NCI-H226 (cell line): ENCODE measurements around the gene LLGL2.
"Not testable (repeated sequence)": the region's sequence is repeated elsewhere in the genome, so short reads cannot be mapped to it uniquely, and the experiment has no call there.

Experiments used
- DNase-seq: peaks from one replicate; pipeline ENCODE4 v3.0.0-alpha.2; 2015

LLGL2 gene

GRCh38 chr17:75507733-75508719 lies 17.5 kb upstream of the LLGL2 start:
- DNase-seq, result no peak

- no peak for DNase-seq
Measured at GRCh38 chr17:75508931-75509361, 16.6 kb upstream of the LLGL2 start.

- DNase-seq, result no peak
Measured at GRCh38 chr17:75509528-75510258, 15.8 kb upstream of the LLGL2 start.

GRCh38 chr17:75511270-75511609 lies 14.3 kb upstream of the LLGL2 start:
- no peak for DNase-seq

- DNase-seq, result no peak
Measured at GRCh38 chr17:75511610-75512575, 13.6 kb upstream of the LLGL2 start.

- no peak for DNase-seq
Measured at GRCh38 chr17:75512926-75513640, 12.4 kb upstream of the LLGL2 start.

GRCh38 chr17:75513641-75514000 lies 11.9 kb upstream of the LLGL2 start:
- DNase-seq, result no peak

GRCh38 chr17:75514299-75514918 lies 11.1 kb upstream of the LLGL2 start:
- peak; percentile 65 for DNase-seq

GRCh38 chr17:75514919-75515495 lies 10.5 kb upstream of the LLGL2 start:
- no peak for DNase-seq

GRCh38 chr17:75515496-75516254 lies 9.8 kb upstream of the LLGL2 start, which contains the start of gene CASKIN2:
Gene CASKIN2 (minus strand): TSS chr17:75515537. CDS start chr17:75513804, 1,733 bp downstream.
- peak; percentile 81 for DNase-seq

- peak; percentile 82 for DNase-seq
Measured at GRCh38 chr17:75516255-75516618, 9.3 kb upstream of the LLGL2 start, which contains the start of gene TSEN54. Gene TSEN54 (plus strand): TSS chr17:75516528. CDS start chr17:75516561, 33 bp downstream.

- no peak for DNase-seq
Measured at GRCh38 chr17:75516619-75517296, 8.7 kb upstream of the LLGL2 start.

GRCh38 chr17:75517297-75517865 lies 8.1 kb upstream of the LLGL2 start:
- no peak for DNase-seq

GRCh38 chr17:75518201-75518600 lies 7.3 kb upstream of the LLGL2 start:
- no peak for DNase-seq

GRCh38 chr17:75518983-75519537 lies 6.4 kb upstream of the LLGL2 start:
- no peak for DNase-seq

- not testable (repeated sequence) for DNase-seq
Measured at GRCh38 chr17:75520413-75520812, 5.1 kb upstream of the LLGL2 start.

- DNase-seq, result no peak
Measured at GRCh38 chr17:75521290-75521689, 4.2 kb upstream of the LLGL2 start.

- DNase-seq, result peak; percentile 58
Measured at GRCh38 chr17:75521951-75522727, 3.4 kb upstream of the LLGL2 start.
